HG03342 (cell line): Measurements from ENCODE around the gene TFCP2L1.

Experiments
- ATAC-seq: cut with Tn5 transposase; IDR thresholded peaks from one replicate; pipeline ENCODE4 v1.9.1; 2021; ENCODE audit warnings: mild to moderate bottlenecking, moderate library complexity; ENCODE audit not compliant: unreplicated experiment

The TFCP2L1 gene

DNA sequence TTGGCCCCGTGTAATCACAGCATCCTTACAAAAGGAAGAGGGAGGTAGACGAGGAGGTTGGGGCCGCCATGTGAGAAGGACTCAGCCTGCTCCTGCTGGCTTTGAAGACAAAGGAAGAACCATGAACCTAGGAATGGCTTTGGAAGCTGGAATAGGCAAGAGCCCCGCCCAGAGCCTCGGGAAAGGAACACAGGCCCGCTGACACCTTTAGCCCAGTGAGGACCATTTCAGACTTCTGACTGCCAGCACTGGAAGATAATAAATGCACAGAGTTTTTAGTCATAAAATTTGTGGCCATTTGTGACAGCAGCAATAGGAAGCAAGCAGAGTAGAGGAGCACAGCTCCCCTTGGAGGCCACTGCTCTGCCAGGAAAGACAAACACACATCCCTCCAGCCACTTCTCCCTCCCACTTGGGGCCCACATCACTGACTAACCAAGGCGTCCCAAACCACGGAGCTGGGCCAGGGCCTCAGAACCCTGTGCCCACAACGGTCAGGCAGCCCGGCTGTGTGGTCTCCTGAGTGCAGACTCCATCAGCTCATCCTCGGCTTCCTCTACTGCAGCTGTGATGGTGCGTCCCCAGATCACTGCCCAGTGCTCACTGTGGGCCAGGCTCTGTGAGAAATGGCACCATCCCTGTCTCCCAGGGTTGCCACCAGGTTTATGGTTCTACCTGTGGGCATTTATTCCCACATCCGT, 39.7 kb downstream of the TFCP2L1 start:
- no peak for ATAC-seq

GRCh38 chr2:121244616-121245015, 40.4 kb downstream of the TFCP2L1 start:
- ATAC-seq, result no peak

GRCh38 chr2:121243821-121244460, 41.1 kb downstream of the TFCP2L1 start:
- ATAC-seq, result no peak

DNA sequence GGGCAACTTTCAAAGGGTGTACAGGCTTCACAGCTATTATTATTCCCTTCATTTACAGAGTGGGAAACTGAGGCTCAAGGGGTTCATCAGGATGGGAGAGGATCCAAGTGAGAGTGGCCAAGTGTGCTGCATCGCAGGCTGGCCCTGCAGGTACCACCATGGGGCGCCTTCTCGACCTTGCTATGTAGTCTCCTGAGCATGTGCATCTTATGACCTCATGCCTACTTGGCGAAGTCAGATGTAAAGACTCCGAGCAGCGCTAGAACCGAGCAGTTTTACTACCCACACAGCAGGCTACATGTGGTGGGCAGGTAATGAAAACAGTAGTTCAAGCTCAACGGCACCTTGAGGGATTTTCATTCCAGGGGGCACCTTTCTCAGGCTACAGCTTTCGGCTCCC, 42.0 kb downstream of the TFCP2L1 start:
- ATAC-seq, result no peak

- ATAC-seq, result no peak
Measured at GRCh38 chr2:121242175-121242875, 42.7 kb downstream of the TFCP2L1 start.

DNA sequence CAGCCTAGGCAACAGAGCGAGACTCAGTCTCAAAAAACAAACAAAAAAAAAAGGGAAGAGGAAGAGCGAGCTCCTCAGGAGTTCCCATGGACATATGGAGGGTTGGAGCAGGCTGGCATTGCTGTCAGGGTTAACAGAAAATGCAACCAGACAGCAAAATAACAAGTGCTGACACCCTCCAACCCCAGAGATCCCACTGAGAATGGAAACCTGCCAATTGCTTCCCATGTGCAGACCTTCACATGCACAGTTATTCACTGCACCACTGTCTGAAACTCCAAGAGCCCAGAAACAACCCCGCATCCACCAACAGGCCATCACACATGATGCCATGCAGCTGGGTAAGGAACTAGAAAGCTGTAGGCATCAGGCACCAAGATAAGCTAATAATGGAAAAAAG, 43.5 kb downstream of the TFCP2L1 start:
- no peak for ATAC-seq

DNA sequence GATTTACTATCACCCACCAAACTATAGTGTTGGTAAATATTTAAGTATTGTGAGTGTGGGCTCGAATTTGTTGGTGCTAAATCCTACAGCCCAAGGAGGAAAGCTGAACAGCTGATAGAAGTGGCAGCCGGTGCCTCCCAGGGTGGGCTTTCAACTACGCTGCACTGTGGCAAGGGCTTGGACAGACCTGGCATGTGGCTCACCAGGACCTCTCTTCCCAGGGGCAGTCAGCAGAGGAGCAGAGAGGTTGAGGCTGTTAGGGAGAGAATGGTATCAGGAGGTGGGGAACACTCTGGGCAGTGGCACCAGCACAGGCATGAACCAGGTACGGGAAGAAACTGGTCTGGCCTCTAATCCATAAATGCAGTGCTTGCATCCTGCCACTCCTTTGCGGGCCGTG, 44.6 kb downstream of the TFCP2L1 start:
- ATAC-seq, result no peak

DNA sequence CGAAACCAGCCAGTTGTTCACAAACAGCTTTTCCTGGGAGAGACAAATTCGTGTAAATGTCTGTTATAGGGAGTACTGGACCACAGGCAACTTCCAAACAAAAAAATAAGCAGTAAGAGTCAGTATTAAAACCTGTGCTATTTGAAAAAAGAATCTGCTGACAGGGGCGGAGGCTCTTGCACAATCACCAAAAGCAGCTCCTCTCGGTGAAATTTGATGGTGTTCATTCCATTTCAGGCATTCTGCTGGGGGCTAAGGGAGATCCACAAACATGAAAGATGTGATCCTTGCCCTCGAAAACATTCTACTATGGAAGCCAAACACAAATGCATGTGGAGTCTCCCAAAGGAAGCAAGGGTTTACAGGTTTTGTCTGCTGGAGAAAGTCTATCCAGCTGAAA, 45.0 kb downstream of the TFCP2L1 start:
- ATAC-seq, result no peak

DNA sequence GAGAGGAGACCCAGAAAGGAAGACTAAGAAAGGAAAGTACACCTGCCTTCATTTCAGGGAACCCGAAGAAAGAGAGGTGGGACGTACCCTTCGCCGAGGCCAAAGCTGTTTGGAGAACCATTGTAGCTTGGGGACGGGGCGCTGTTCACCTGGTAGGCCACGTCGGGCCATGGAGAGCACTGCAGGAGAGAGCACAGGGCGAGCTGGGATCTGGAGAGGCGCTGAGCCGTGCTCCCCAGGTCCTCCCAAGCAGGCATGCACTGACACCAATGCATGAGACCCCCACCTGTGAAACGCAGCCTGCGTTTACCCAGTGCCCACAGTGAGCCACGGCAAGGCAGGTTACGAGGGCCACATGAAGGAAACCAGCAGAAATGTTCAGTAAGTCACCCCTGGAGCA, 45.5 kb downstream of the TFCP2L1 start:
- no peak for ATAC-seq

DNA sequence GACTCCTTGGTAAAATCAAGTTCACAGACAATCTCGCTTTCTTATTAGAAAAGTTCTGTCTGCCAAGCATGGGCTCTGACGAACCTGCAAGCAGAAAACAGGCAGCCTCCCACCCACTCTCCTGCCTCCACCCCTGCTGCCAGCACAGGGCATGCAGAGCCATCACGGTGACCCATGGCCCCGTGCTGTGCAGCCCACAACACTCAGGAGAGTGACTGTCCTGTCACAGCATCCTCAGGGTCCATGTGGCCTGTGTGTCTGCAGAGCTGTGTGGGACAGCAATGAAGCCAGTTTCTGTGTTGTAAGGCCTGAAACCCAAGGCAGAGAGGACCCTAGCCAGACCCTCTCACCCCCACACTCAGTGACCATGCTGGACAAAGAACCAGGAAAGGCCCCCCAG, 46.2 kb downstream of the TFCP2L1 start:
- ATAC-seq, result no peak

GRCh38 chr2:121237980-121238665, 46.9 kb downstream of the TFCP2L1 start:
- no peak for ATAC-seq

DNA sequence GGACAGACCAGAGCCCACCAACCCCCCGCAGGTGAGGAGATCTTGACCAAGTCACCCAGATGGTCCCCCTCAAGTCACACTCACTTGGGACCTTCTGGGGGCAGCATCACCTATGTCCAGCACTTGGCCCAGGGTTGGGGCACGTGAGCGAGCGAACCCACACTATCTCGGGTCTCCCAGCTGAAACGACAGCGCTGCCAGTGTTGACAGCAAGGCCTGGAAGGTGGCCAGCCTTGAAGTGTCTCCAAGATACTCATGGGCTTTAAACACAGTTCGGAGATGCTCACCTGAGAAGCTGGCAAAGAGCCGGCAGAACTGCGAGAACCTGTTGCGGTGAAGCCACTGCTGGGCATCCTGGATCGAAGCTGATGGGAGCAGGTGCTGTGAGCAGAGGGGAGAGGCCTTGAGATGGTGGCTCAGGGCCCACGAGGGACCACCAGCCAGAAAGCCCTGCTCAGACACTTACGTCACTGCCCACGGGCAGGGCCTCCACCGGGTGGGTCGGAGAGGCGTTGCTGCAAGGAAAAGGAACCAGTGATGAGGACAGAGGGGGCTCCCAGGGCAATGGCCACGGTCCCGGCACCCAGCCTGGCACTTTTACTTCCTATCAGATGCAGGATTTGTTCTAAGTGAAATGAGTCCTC, 47.5 kb downstream of the TFCP2L1 start:
- no peak for ATAC-seq

GRCh38 chr2:121236650-121237180, 48.3 kb downstream of the TFCP2L1 start:
- no peak for ATAC-seq

- ATAC-seq, result no peak
Measured at GRCh38 chr2:121236101-121236640, 48.8 kb downstream of the TFCP2L1 start.

DNA sequence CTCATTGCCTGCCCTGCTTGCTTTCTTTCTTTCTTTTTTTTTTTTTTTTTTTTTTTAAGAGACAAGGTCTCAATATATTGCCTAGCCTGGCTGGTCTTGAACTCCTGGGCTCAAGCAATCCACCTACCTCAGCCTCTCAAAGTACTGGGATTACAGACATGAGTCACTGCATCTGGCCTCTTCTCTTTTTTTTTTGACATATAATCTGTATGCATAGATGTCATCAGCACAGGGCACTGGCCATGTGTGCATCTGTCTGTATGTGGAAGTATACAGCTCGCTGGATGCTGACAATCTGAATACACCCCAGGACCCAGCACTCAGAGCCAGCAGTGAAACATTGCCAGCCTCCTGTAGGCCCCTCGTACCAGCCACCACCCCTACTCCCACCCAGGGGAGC, 49.5 kb downstream of the TFCP2L1 start:
- no peak for ATAC-seq

- no peak for ATAC-seq
Measured at GRCh38 chr2:121234791-121235190, 50.2 kb downstream of the TFCP2L1 start.

DNA sequence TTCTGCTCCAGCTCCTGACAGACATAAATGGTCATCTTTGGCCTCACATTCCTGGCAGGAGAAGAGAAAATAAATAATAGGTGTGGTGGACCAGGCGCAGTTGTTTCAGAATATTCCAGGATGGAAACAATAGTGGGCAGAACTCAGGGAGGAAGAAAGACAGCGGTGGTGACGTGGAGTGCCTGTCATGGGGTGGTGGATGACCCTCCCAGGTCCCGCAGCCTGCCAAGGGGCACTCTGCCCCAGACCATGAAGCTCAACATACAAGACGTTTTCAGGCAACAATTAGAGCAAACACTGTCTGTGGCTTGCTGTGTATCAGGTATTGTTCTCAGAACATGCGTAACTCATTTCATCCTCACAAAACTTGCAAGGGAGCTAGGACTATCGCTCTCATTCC, 50.9 kb downstream of the TFCP2L1 start:
- ATAC-seq, result no peak

- ATAC-seq, result no peak
Measured at GRCh38 chr2:121233486-121234110, 51.4 kb downstream of the TFCP2L1 start.

DNA sequence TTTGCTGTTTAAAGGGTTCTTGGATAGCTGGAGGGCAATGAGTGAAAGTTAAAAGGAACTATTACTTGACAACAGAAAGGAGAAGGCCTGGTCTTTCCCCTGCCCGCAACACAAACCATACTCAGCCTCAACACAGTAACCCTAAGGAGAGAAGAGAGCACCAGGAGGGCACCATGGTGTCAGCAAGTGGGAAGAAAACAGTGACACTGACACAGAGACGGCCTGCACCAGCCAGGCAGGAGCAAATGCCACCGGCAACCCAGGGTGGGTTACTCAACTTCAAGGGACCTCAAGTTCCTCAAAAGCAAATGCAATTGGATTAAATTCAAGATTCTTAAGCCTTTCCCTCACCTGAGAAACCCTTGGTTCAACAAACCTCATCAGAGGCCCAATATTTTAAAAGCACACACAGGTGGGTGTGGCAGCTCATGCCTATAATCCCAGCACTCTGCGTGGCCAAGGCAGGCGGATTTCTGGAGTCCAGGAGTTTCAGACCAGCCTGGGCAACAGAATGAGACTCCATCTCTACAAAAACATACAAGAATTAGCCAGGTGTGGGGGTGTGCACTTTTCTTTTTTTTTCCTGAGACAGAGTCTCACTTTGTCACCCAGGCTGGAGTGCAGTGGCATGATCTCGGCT, 52.3 kb downstream of the TFCP2L1 start:
- no peak for ATAC-seq
